B cell (primary cell): ENCODE measurements around the gene HASPIN. TPM values are rescaled to one million over a fixed set of nuclear protein-coding genes. Genes with fewer than 3 reads are reported as not detected.

Experiments
- ATAC-seq: fragments of 200-7000 bp; cut with Tn5 transposase; one replicate; pipeline ENCODE4 v1.10.0; 2021; ENCODE audit warnings: low read depth, mild to moderate bottlenecking, moderate number of reproducible peaks, moderate library complexity
- CTCF ChIA-PET: fragments of 350-600 bp; sonication (Branson Sonifier 250); formaldehyde crosslinking; loops from one replicate; lab custom pipeline; 2021; ENCODE audit warnings: antibody characterized with exemption, inconsistent platforms; lab: Charles Lee
- POLR2A ChIA-PET: fragments of 350-600 bp; sonication (Branson Sonifier 250); formaldehyde crosslinking; loops from one replicate; lab custom pipeline; 2021; ENCODE audit warnings: antibody characterized with exemption; lab: Charles Lee
- DNase-seq: peaks from one replicate; pipeline ENCODE4 v3.0.0; 2013
- H2AFZ ChIP-seq: 2 replicates; pipeline ENCODE4 v1.6.1; 2012; ENCODE audit warnings: mild to moderate bottlenecking, low read depth, low read length; ENCODE audit not compliant: insufficient read depth, poor library complexity, severe bottlenecking
- H3K27ac ChIP-seq, 2 donors: 1 replicate in 1 of 2; 2 replicates in 1 of 2; pipeline ENCODE4 v1.5.1; 2012 to 2013; ENCODE audit warnings: low read length in 2 of 2, mild to moderate bottlenecking in 2 of 2, moderate library complexity in 1 of 2
- H3K27me3 ChIP-seq, 4 experiments: fragments of 200-600 bp in 1 of 4; sonication (generic) in 1 of 4; replicated peaks in 1 of 4; 1 replicate in 2 of 4; 2 replicates in 2 of 4; pipeline versions ENCODE4 v1.6.1 to v1.7.0; 2013 to 2016; ENCODE audit warnings: low read length in 3 of 4, mild to moderate bottlenecking in 2 of 4, mixed read lengths in 1 of 4, moderate library complexity in 1 of 4; ENCODE audit not compliant: insufficient read depth in 4 of 4, control insufficient read depth in 3 of 4; ENCODE audit errors: control extremely low read depth in 1 of 4
- H3K36me3 ChIP-seq, 2 experiments: replicated peaks in 1 of 2; 1 replicate in 1 of 2; 2 replicates in 1 of 2; pipeline versions ENCODE4 v1.6.1 to v1.7.1; 2013; ENCODE audit warnings: low read length in 1 of 2; ENCODE audit not compliant: insufficient read depth in 2 of 2, control insufficient read depth in 1 of 2; ENCODE audit errors: control extremely low read depth in 1 of 2, extremely low read depth in 1 of 2
- H3K4me1 ChIP-seq, 2 donors: fragments of 200-600 bp in 1 of 2; sonication (generic) in 1 of 2; 1 replicate in 1 of 2; 2 replicates in 1 of 2; pipeline versions ENCODE4 v1.5.1 to v1.6.1; 2013 to 2017; ENCODE audit warnings: low read length in 2 of 2; ENCODE audit not compliant: control insufficient read depth in 2 of 2, insufficient read depth in 2 of 2
- H3K4me2 ChIP-seq: replicated peaks from 2 replicates; pipeline ENCODE3; 2012; ENCODE audit warnings: mild to moderate bottlenecking, low read depth, low read length; ENCODE audit not compliant: poor library complexity, severe bottlenecking
- H3K4me3 ChIP-seq, 5 experiments: fragments of 200-600 bp in 1 of 5; sonication (generic) in 1 of 5; 1 replicate in 3 of 5; 2 replicates in 2 of 5; pipeline versions ENCODE4 v1.5.1 to v1.7.0; 2011 to 2016; ENCODE audit warnings: low read length in 4 of 5, mild to moderate bottlenecking in 4 of 5, low read depth in 2 of 5, control low read depth in 1 of 5, moderate library complexity in 1 of 5; ENCODE audit not compliant: insufficient read depth in 1 of 5; ENCODE audit errors: control extremely low read depth in 1 of 5, extremely low read depth in 1 of 5
- H3K79me2 ChIP-seq: fragments of 200-600 bp; sonication (generic); one replicate; pipeline ENCODE4 v1.6.0; 2016; ENCODE audit warnings: low read length; ENCODE audit not compliant: control insufficient read depth, insufficient read depth
- H3K9ac ChIP-seq: fragments of 200-600 bp; sonication (generic); 2 replicates; pipeline ENCODE4 v1.6.1; 2017; ENCODE audit warnings: mild to moderate bottlenecking, low read length, moderate library complexity
- H3K9me3 ChIP-seq, 3 donors: one replicate each; pipeline versions ENCODE4 v1.6.1 to v1.7.1; 2013; ENCODE audit warnings: low read length in 2 of 3; ENCODE audit not compliant: control insufficient read depth in 2 of 3, insufficient read depth in 1 of 3; ENCODE audit errors: control extremely low read depth in 1 of 3
- H4K20me1 ChIP-seq: 2 replicates; pipeline ENCODE4 v1.6.0; 2012; ENCODE audit warnings: mild to moderate bottlenecking, low read length; ENCODE audit not compliant: insufficient read depth, control insufficient read depth, poor library complexity, severe bottlenecking
- H3K27ac Mint-ChIP-seq: one replicate; pipeline ENCODE4 v1.8.0; 2021; ENCODE audit warnings: mixed read lengths
- H3K27me3 Mint-ChIP-seq: one replicate; pipeline ENCODE4 v1.8.0; 2021; ENCODE audit warnings: mixed read lengths
- H3K4me1 Mint-ChIP-seq: one replicate; pipeline ENCODE4 v1.8.0; 2021; ENCODE audit warnings: mixed read lengths
- H3K4me3 Mint-ChIP-seq: one replicate; pipeline ENCODE4 v1.8.0; 2021; ENCODE audit warnings: mixed read lengths
- H3K9me3 Mint-ChIP-seq: one replicate; pipeline ENCODE4 v1.8.0; 2022; ENCODE audit warnings: mixed read lengths; ENCODE audit not compliant: insufficient read depth
- CTCF ChIP-seq: fragments of 200-600 bp; IDR thresholded peaks from one replicate; pipeline ENCODE4 v1.8.0; 2022; ENCODE audit warnings: antibody characterized with exemption, mild to moderate bottlenecking
- EZH2 ChIP-seq: IDR thresholded peaks from 2 replicates; pipeline ENCODE4 v1.6.1; 2012; ENCODE audit warnings: borderline replicate concordance, low read depth, mild to moderate bottlenecking, moderate library complexity, low read length; ENCODE audit not compliant: insufficient read depth, poor library complexity, severe bottlenecking
- WGBS: methylation state at CpG from one replicate; pipeline ENCODE4 v1.1.5; 2013; ENCODE audit warnings: missing lambda C conversion rate; ENCODE audit not compliant: insufficient coverage; 5-methylcytosine and 5-hydroxymethylcytosine counted together
- intact Hi-C: fragments of 100-400 bp; cut with micrococcal nuclease; formaldehyde crosslinking; loops from one replicate; pipeline ENCODE4 v1.10.0; 2022
- polyA plus RNA-seq: library from polyadenylated mRNA; depleted of rRNA; stranded (reverse); fragments of >200 nt; gene quantifications from 2 replicates; pipeline ENCODE4 v1.2.3, GENCODE V29; 2012
- total RNA-seq, 2 donors: library from RNA; stranded (reverse); fragments of 120-200 nt in 1 of 2; gene quantifications; 1 replicate in 1 of 2; 2 replicates in 1 of 2; pipeline versions ENCODE4 v1.2.3 to v1.2.4, GENCODE V29; 2013 to 2022

The HASPIN gene
- total and polyA plus RNA-seq, 2 donors (not counting 1 experiment from before 2014, with no cell fraction given): 0.28 to 3.1 TPM

DNA sequence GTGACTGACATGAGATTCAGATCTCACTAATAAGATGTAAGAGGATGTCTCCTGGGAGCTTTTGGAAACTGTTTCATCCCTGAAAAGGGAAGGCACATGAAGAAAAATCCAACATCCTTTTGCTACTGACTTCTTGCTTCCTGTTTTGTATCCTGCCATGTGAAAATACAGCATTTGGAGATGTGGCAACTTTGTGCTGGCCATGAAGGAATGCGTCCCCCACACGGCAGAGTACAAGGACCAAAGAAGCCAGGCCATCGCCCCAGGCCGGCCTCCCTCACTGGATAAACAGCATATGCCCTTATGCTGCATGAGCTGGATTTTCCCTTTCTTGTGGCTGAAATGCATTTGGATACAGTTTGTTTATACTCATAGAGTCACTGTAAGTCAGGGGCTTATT lies 5.5 kb upstream of the HASPIN start:
- TF ChIP-seq EZH2: no peak
- TF ChIP-seq CTCF: no peak
- no peak overlapping the region for H3K9ac ChIP-seq
- Mint-ChIP-seq H3K27ac (no peak overlapping the region), H3K9me3 (no peaks in the 10 kb centered on the region), H3K4me1 (peaks cover 51% of the 10 kb centered on the region), H3K27me3 (no peaks in the 10 kb centered on the region), H3K4me3 (no peak overlapping the region)
- peaks cover 32 to 43% of the 10 kb centered on the region in 2 donors for H3K4me1 ChIP-seq
- no peaks in the 10 kb centered on the region for H3K27me3 ChIP-seq
- no peaks in the 10 kb centered on the region for H4K20me1 ChIP-seq
- ATAC-seq (no peak), DNase-seq (no peak)
- no peaks in the 10 kb centered on the region for H3K9me3 ChIP-seq
- no peak overlapping the region for H2AFZ ChIP-seq
- H3K79me2 ChIP-seq: peaks cover 74% of the 10 kb centered on the region
- no peak overlapping the region for H3K4me2 ChIP-seq
- no CpG with 5 or more reads among the region's 4 CpGs for WGBS
- POLR2A ChIA-PET: no interaction called here
- CTCF ChIA-PET: interaction anchor here (1.0 to 1.5 kb wide), 2 partner anchors 11 to 35 kb away, joined by 3 to 9 read pairs; no protein-coding TSS in a partner anchor
- intact Hi-C loops: no loop called here
- no peak overlapping the region for H3K27ac ChIP-seq
- peaks cover 20 to 57% of the 10 kb centered on the region in 2 experiments for H3K36me3 ChIP-seq
- H3K4me3 ChIP-seq: no peak overlapping the region

DNA sequence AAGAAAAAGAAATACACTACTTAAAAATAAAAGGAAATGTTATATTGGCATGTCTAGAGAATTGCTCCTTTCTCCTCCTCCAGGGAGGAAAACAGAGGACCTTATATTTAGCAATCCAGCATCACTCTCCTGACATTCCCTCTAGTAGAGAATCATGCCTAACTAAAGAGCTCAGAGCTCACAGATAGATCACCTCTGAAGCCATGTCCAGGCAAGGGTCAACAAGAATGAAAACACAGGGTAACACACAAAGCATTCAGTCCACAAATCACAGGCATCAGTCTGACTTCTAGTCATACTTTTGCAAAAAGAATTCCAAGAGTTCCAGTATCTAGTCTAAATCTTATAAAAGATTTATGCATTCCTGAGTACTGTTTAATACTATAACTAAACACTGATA lies 4.4 kb upstream of the HASPIN start:
- no peaks in the 10 kb centered on the region for H4K20me1 ChIP-seq
- no peaks in the 10 kb centered on the region for H3K27me3 Mint-ChIP-seq
- no peak overlapping the region for H3K4me2 ChIP-seq
- H3K36me3 ChIP-seq: peaks cover 20 to 57% of the 10 kb centered on the region in 2 experiments
- CTCF ChIA-PET: interaction anchor here (1.1 kb wide), 1 partner anchor 23 kb away, joined by 3 read pairs; the partner anchor contains the start of gene P2RX5
- no peak overlapping the region for H3K4me3 Mint-ChIP-seq
- peaks cover 32 to 43% of the 10 kb centered on the region in 2 donors for H3K4me1 ChIP-seq
- no peak overlapping the region for H3K9ac ChIP-seq
- intact Hi-C loops: no loop called here
- peaks cover 51% of the 10 kb centered on the region for H3K4me1 Mint-ChIP-seq
- no peak overlapping the region for H3K4me3 ChIP-seq
- TF ChIP-seq EZH2 (no peak), CTCF (no peak)
- H3K9me3 ChIP-seq: no peaks in the 10 kb centered on the region
- H3K79me2 ChIP-seq: peaks cover 85% of the 10 kb centered on the region
- no peaks in the 10 kb centered on the region for H3K27me3 ChIP-seq
- H3K27ac Mint-ChIP-seq: peak overlapping the region; percentile 15
- DNase-seq (no peak), ATAC-seq (no peak)
- no peak overlapping the region for H2AFZ ChIP-seq
- POLR2A ChIA-PET: interaction anchor here (0.7 to 1.6 kb wide), 2 partner anchors 23 to 31 kb away, joined by 3 to 4 read pairs; partner anchors contain the start of gene P2RX5
- H3K27ac ChIP-seq: no peak overlapping the region
- H3K9me3 Mint-ChIP-seq: no peaks in the 10 kb centered on the region
